K562 (cell line): ENCODE measurements around the gene EIF4G2. TPM values are rescaled to one million over a fixed set of nuclear protein-coding genes. Genes with fewer than 3 reads are reported as not detected.

Experiments
- ARID2 ChIP-seq: fragments of 450-650 bp; IDR thresholded peaks from 2 replicates; pipeline ENCODE4 v1.6.1; 2017; ENCODE audit warnings: antibody characterized with exemption, mild to moderate bottlenecking
- CBFB ChIP-seq: sonication (generic); formaldehyde crosslinking; IDR thresholded peaks from 2 replicates; pipeline ENCODE4 v1.4.0; 2020; ENCODE audit warnings: mild to moderate bottlenecking, missing genetic modification reagents
- CCNT2 ChIP-seq: IDR thresholded peaks from 2 replicates; pipeline ENCODE4 v1.6.1; 2011; ENCODE audit warnings: borderline replicate concordance, low read depth, mild to moderate bottlenecking, moderate library complexity, mixed read lengths, low read length; ENCODE audit not compliant: insufficient read length; ENCODE audit errors: extremely low read depth
- DDX20 ChIP-seq: fragments of 450-650 bp; IDR thresholded peaks from 2 replicates; pipeline ENCODE4 v1.6.1; 2016; ENCODE audit warnings: missing genetic modification characterization, low read depth, mild to moderate bottlenecking, missing compliant biosample characterization, moderate library complexity
- ERF ChIP-seq: fragments of 450-650 bp; formaldehyde crosslinking; IDR thresholded peaks from 2 replicates; pipeline ENCODE4 v1.4.0; 2020; ENCODE audit warnings: mild to moderate bottlenecking, mixed read lengths
- FOXJ2 ChIP-seq: fragments of 200-800 bp; sonication (Bioruptor generic); IDR thresholded peaks from 2 replicates; pipeline ENCODE4 v1.6.1; 2016; ENCODE audit warnings: missing genetic modification characterization, missing compliant biosample characterization
- FOXK1 ChIP-seq: sonication (generic); formaldehyde crosslinking; IDR thresholded peaks from 2 replicates; pipeline ENCODE4 v1.8.0; 2022; ENCODE audit warnings: missing genetic modification reagents, mild to moderate bottlenecking, borderline replicate concordance
- GTF2A2 ChIP-seq: IDR thresholded peaks from 2 replicates; pipeline ENCODE4 v1.6.1; 2016; ENCODE audit warnings: mild to moderate bottlenecking, missing genetic modification characterization, missing compliant biosample characterization
- GTF2E2 ChIP-seq: fragments of 200-800 bp; sonication (Bioruptor generic); IDR thresholded peaks from 2 replicates; pipeline ENCODE4 v1.6.1; 2016; ENCODE audit warnings: missing genetic modification characterization, missing compliant biosample characterization
- HDGF ChIP-seq: fragments of 450-650 bp; IDR thresholded peaks from 2 replicates; pipeline ENCODE4 v1.6.1; 2016
- HLTF ChIP-seq: fragments of 450-650 bp; IDR thresholded peaks from 2 replicates; pipeline ENCODE4 v1.6.1; 2016
- HMG20B ChIP-seq: fragments of 250-450 bp; sonication (Bioruptor Pico); IDR thresholded peaks from 2 replicates; pipeline ENCODE4 v1.5.0; 2021; ENCODE audit warnings: mild to moderate bottlenecking
- HSF4 ChIP-seq: fragments of 250-450 bp; sonication (Bioruptor Pico); IDR thresholded peaks from 2 replicates; pipeline ENCODE4 v2.1.2; 2022; ENCODE audit warnings: mild to moderate bottlenecking, moderate library complexity, borderline replicate concordance
- JUN ChIP-seq, 2 experiments: sonication (generic) in 1 of 2; formaldehyde crosslinking in 1 of 2; IDR thresholded peaks; 2 replicates each; pipeline versions ENCODE4 v1.6.1 to v1.8.0; 2012 to 2022; ENCODE audit warnings: borderline replicate concordance in 2 of 2, mild to moderate bottlenecking in 2 of 2, improper control_type of control experiment in 1 of 2, low read depth in 1 of 2, low read length in 1 of 2, missing genetic modification reagents in 1 of 2
- KLF6 ChIP-seq: fragments of 250-450 bp; sonication (Bioruptor Pico); IDR thresholded peaks from 2 replicates; pipeline ENCODE4 v1.4.0; 2020; ENCODE audit warnings: mild to moderate bottlenecking, moderate library complexity, borderline replicate concordance
- MAX ChIP-seq: sonication (generic); formaldehyde crosslinking; IDR thresholded peaks from 2 replicates; pipeline ENCODE4 v1.9.0; 2022; ENCODE audit warnings: mild to moderate bottlenecking, missing genetic modification reagents
- NFIC ChIP-seq: fragments of 450-650 bp; IDR thresholded peaks from 2 replicates; pipeline ENCODE4 v1.6.1; 2017; ENCODE audit warnings: mild to moderate bottlenecking, inconsistent platforms
- PREB ChIP-seq: sonication (generic); formaldehyde crosslinking; IDR thresholded peaks from 2 replicates; pipeline ENCODE4 v1.8.1; 2023; ENCODE audit warnings: mild to moderate bottlenecking, missing genetic modification reagents
- RB1 ChIP-seq: fragments of 450-650 bp; IDR thresholded peaks from 2 replicates; pipeline ENCODE4 v1.6.1; 2017; ENCODE audit warnings: low read depth, mild to moderate bottlenecking
- SNRNP70 ChIP-seq: fragments of 200-400 bp; formaldehyde crosslinking; optimal IDR thresholded peaks from 2 replicates; pipeline ENCODE3; 2017; ENCODE audit warnings: low read depth, low read length
- SRF ChIP-seq, 2 experiments: fragments of 250-450, 450-650 bp in 1 of 2; sonication (Bioruptor Pico) in 1 of 2; sonication (generic) in 1 of 2; formaldehyde crosslinking; IDR thresholded peaks; 2 replicates each; pipeline versions ENCODE4 v1.5.0 to v1.5.1; 2020 to 2022; ENCODE audit warnings: mild to moderate bottlenecking in 1 of 2, missing genetic modification reagents in 1 of 2
- TAF7 ChIP-seq: fragments of 450-650 bp; IDR thresholded peaks from 2 replicates; pipeline ENCODE4 v1.6.1; 2016; ENCODE audit warnings: missing genetic modification characterization, missing compliant biosample characterization
- ZBTB8A ChIP-seq: fragments of 450-650 bp; IDR thresholded peaks from 2 replicates; pipeline ENCODE4 v1.6.1; 2018; ENCODE audit warnings: mild to moderate bottlenecking, moderate library complexity; ENCODE audit not compliant: partially characterized antibody
- ZC3H4 ChIP-seq: sonication (generic); formaldehyde crosslinking; IDR thresholded peaks from 2 replicates; pipeline ENCODE4 v1.9.0; 2021; ENCODE audit warnings: missing genetic modification reagents, borderline replicate concordance
- ZNF507 ChIP-seq: conservative IDR thresholded peaks from 2 replicates; pipeline ENCODE4 v1.6.1; 2017; ENCODE audit warnings: missing genetic modification characterization, missing compliant biosample characterization
- ZNF511 ChIP-seq: sonication (generic); formaldehyde crosslinking; IDR thresholded peaks from 2 replicates; pipeline ENCODE4 v1.8.0; 2022; ENCODE audit warnings: mild to moderate bottlenecking, missing genetic modification reagents
- ZNF830 ChIP-seq: fragments of 250-450 bp; sonication (Bioruptor Pico); IDR thresholded peaks from 2 replicates; pipeline ENCODE4 v1.5.0; 2021; ENCODE audit warnings: mild to moderate bottlenecking
- ZSCAN32 ChIP-seq: fragments of 450-650 bp; formaldehyde crosslinking; IDR thresholded peaks from 2 replicates; pipeline ENCODE4 v1.4.0; 2020; ENCODE audit warnings: mild to moderate bottlenecking, moderate library complexity
- polyA plus RNA-seq, 8 experiments: library from polyadenylated mRNA; depleted of rRNA in 4 of 8; stranded (reverse) in 5 of 8; unstranded in 3 of 8; fragments of >200 nt; fragmentation: Nextera tagmentation in 2 of 8; fragmentation: Illumina TruSeq in 1 of 8; extraction: Ambion mirVana in 2 of 8; extraction: Trizol in 1 of 8; gene quantifications; 2 replicates each; pipeline versions ENCODE4 v1.2.1 to v1.2.3, GENCODE V29; 2011 to 2014; ENCODE audit warnings: inconsistent platforms in 1 of 8, missing spikeins in 1 of 8
- total RNA-seq, 7 experiments: library from RNA; depleted of rRNA in 6 of 7; stranded (reverse); fragments of >200 nt in 6 of 7; fragmentation: Illumina TruSeq in 2 of 7; extraction: Trizol in 2 of 7; gene quantifications; 2 replicates each; pipeline versions ENCODE4 v1.2.1 to v1.2.3, GENCODE V29; 2011 to 2021; ENCODE audit warnings: low replicate concordance in 1 of 7

EIF4G2 gene
- total and polyA plus RNA-seq, 9 of the 15 experiments (the other 6 are each of a cell fraction or from before 2014, with no cell fraction given): 206 to 790 (median 646) TPM

GRCh38 chr11:10809373-10810160, 841 bp upstream of the EIF4G2 start (continued):
- TF ChIP-seq GTF2A2 (tag) (no peak), MAX (CRISPR knock-in tag) (no peak; the same call in 1 of the 2 replicates), GTF2E2 (tag) (peak; percentile 5), JUN (IDR thresholded peaks at IDR 0.05; ENCODE audit: borderline replicate concordance, low read depth, low read length) (no peak), JUN (CRISPR knock-in tag; IDR thresholded peaks at IDR 0.05; ENCODE audit: borderline replicate concordance) (no peak), HLTF (0 out of 2 replicates have a peak, but pooled peaks have one; percentile 67), ZSCAN32 (CRISPR knock-in tag) (no peak), ARID2 (0 out of 2 replicates have a peak, but pooled peaks have one; percentile 22), CBFB (CRISPR knock-in tag) (no peak), PREB (CRISPR knock-in tag) (no peak), ZC3H4 (CRISPR knock-in tag) (0 out of 2 replicates have a peak, but pooled peaks have one; percentile 96), ZNF507 (tag) (no peak), HDGF (no peak), SRF (CRISPR knock-in tag; IDR thresholded peaks at IDR 0.05) (no peak), HSF4 (no peak), FOXJ2 (no peak), ERF (CRISPR knock-in tag) (0 out of 2 replicates have a peak, but pooled peaks have one; percentile 76), RB1 (no peak; the same call in 1 of the 2 replicates), HMG20B (CRISPR knock-in tag) (no peak), CCNT2 (no peak), FOXK1 (CRISPR knock-in tag) (no peak), DDX20 (tag) (no peak), NFIC (peak; percentile 18; the same call in 1 of the 2 replicates), ZNF830 (CRISPR knock-in tag) (no peak), ZBTB8A (no peak), TAF7 (tag) (no peak), ZNF511 (CRISPR knock-in tag) (no peak), KLF6 (CRISPR knock-in tag) (no peak), SNRNP70 (no peak)
